Measurements from ENCODE around the gene EPHA6. TPM values are rescaled to one million over a fixed set of nuclear protein-coding genes. Genes with fewer than 3 reads are reported as not detected.

Gene EPHA6
- total RNA-seq, 1 experiment from 2014 or later, result 0.61 TPM

GRCh38 chr3:97029972-97030371 lies 215.6 kb downstream of the EPHA6 start:
- H3K4me3 Mint-ChIP-seq, result no peak overlapping the region

More at GRCh38 chr3:97029972-97030371, 215.6 kb downstream of the EPHA6 start:
- Histone ChIP-seq H2BK15ac (ENCODE audit: low read depth, low read length) (no peak overlapping the region), H3K9ac (ENCODE audit: extremely low read depth, insufficient read length, low read length) (no peak overlapping the region), H4K5ac (ENCODE audit: insufficient read length, low read depth, low read length) (no peak overlapping the region), H3K4me1 (ENCODE audit: insufficient read depth, low read length) (no peaks in the 10 kb centered on the region), H3K79me1 (ENCODE audit: insufficient read depth, low read depth, low read length, poor library complexity, severe bottlenecking) (no peaks in the 10 kb centered on the region), H2BK5ac (ENCODE audit: insufficient read length, low read length) (no peak overlapping the region), H3K14ac (ENCODE audit: insufficient read depth, low read length) (no peak overlapping the region), H2AK5ac (ENCODE audit: insufficient read length, low read length) (no peak overlapping the region), H4K20me1 (ENCODE audit: control insufficient read depth, insufficient read depth, insufficient read length) (no peaks in the 10 kb centered on the region), H3K23ac (ENCODE audit: insufficient read length, low read depth, low read length) (no peak overlapping the region), H3K27ac (ENCODE audit: insufficient read length, low read depth, low read length) (no peak overlapping the region), H3K23me2 (ENCODE audit: insufficient read length, low read depth, low read length, poor library complexity, severe bottlenecking) (no peaks in the 10 kb centered on the region), H4K91ac (ENCODE audit: insufficient read length, low read depth, low read length) (no peak overlapping the region), H3K18ac (ENCODE audit: insufficient read length, low read depth, low read length) (no peak overlapping the region), H3T11ph (ENCODE audit: low read length) (no peak overlapping the region), H2AFZ (ENCODE audit: low read length) (no peak overlapping the region), H3K9me3 (ENCODE audit: control insufficient read depth, low read depth, low read length) (no peaks in the 10 kb centered on the region), H3K4me2 (ENCODE audit: insufficient read depth, insufficient read length, low read length) (no peak overlapping the region), H3K27me3 (ENCODE audit: insufficient read depth, low read length) (no peaks in the 10 kb centered on the region), H3K56ac (ENCODE audit: insufficient read length, low read depth, low read length) (no peak overlapping the region), H2BK20ac (ENCODE audit: low read depth, low read length, poor library complexity, severe bottlenecking) (no peak overlapping the region), H4K8ac (replicated peaks; ENCODE audit: insufficient read length, low read depth, low read length) (no peak overlapping the region), H3K4ac (ENCODE audit: low read depth, low read length) (no peak overlapping the region), H3K79me2 (ENCODE audit: insufficient read depth, low read length) (no peaks in the 10 kb centered on the region), H2BK12ac (ENCODE audit: insufficient read length, low read depth, low read length) (no peak overlapping the region), H2BK120ac (ENCODE audit: low read depth, low read length, poor library complexity, severe bottlenecking) (no peak overlapping the region)
- H3K27me3 Mint-ChIP-seq (ENCODE audit: low read depth), result no peaks in the 10 kb centered on the region
- DNase-seq, result no peak
- H3K36me3 Mint-ChIP-seq (ENCODE audit: insufficient read depth in 1 of 3, low read depth in 3 of 3), result peaks cover 0 to 9% (median 4%) of the 10 kb centered on the region in 3 experiments; a peak in 4 of 7 replicates
- H3K4me1 Mint-ChIP-seq, result no peaks in the 10 kb centered on the region
- H3K27ac Mint-ChIP-seq, result no peak overlapping the region
- H3K9me3 Mint-ChIP-seq, result peaks cover 5 to 8% of the 10 kb centered on the region in 2 experiments; a peak in 3 of 5 replicates
- no CpG with 5 or more reads among the region's 1 CpG for WGBS (ENCODE audit: extremely low coverage, insufficient read length, low lambda C conversion rate)
- TF ChIP-seq CTCF (conservative IDR thresholded peaks at IDR 0.05), result no peak
